B cell (primary cell): Measurements from ENCODE around the gene ZNF222. TPM values are rescaled to one million over a fixed set of nuclear protein-coding genes. Genes with fewer than 3 reads are reported as not detected.
A peak's percentile ranks its signal among the peaks of the same experiment; 100 is the strongest.

Source experiments
- ATAC-seq: fragments of 200-7000 bp; cut with Tn5 transposase; one replicate; pipeline ENCODE4 v1.10.0; 2021; ENCODE audit warnings: low read depth, mild to moderate bottlenecking, moderate number of reproducible peaks, moderate library complexity
- CTCF ChIA-PET: fragments of 350-600 bp; sonication (Branson Sonifier 250); formaldehyde crosslinking; loops from one replicate; lab custom pipeline; 2021; ENCODE audit warnings: antibody characterized with exemption, inconsistent platforms; lab: Charles Lee
- POLR2A ChIA-PET: fragments of 350-600 bp; sonication (Branson Sonifier 250); formaldehyde crosslinking; loops from one replicate; lab custom pipeline; 2021; ENCODE audit warnings: antibody characterized with exemption; lab: Charles Lee
- DNase-seq: peaks from one replicate; pipeline ENCODE4 v3.0.0; 2013
- H2AFZ ChIP-seq: 2 replicates; pipeline ENCODE4 v1.6.1; 2012; ENCODE audit warnings: mild to moderate bottlenecking, low read depth, low read length; ENCODE audit not compliant: insufficient read depth, poor library complexity, severe bottlenecking
- H3K27ac ChIP-seq, 2 donors: 1 replicate in 1 of 2; 2 replicates in 1 of 2; pipeline ENCODE4 v1.5.1; 2012 to 2013; ENCODE audit warnings: low read length in 2 of 2, mild to moderate bottlenecking in 2 of 2, moderate library complexity in 1 of 2
- H3K27me3 ChIP-seq, 4 experiments: fragments of 200-600 bp in 1 of 4; sonication (generic) in 1 of 4; replicated peaks in 1 of 4; 1 replicate in 2 of 4; 2 replicates in 2 of 4; pipeline versions ENCODE4 v1.6.1 to v1.7.0; 2013 to 2016; ENCODE audit warnings: low read length in 3 of 4, mild to moderate bottlenecking in 2 of 4, mixed read lengths in 1 of 4, moderate library complexity in 1 of 4; ENCODE audit not compliant: insufficient read depth in 4 of 4, control insufficient read depth in 3 of 4; ENCODE audit errors: control extremely low read depth in 1 of 4
- H3K36me3 ChIP-seq, 2 experiments: replicated peaks in 1 of 2; 1 replicate in 1 of 2; 2 replicates in 1 of 2; pipeline versions ENCODE4 v1.6.1 to v1.7.1; 2013; ENCODE audit warnings: low read length in 1 of 2; ENCODE audit not compliant: insufficient read depth in 2 of 2, control insufficient read depth in 1 of 2; ENCODE audit errors: control extremely low read depth in 1 of 2, extremely low read depth in 1 of 2
- H3K4me1 ChIP-seq, 2 donors: fragments of 200-600 bp in 1 of 2; sonication (generic) in 1 of 2; 1 replicate in 1 of 2; 2 replicates in 1 of 2; pipeline versions ENCODE4 v1.5.1 to v1.6.1; 2013 to 2017; ENCODE audit warnings: low read length in 2 of 2; ENCODE audit not compliant: control insufficient read depth in 2 of 2, insufficient read depth in 2 of 2
- H3K4me2 ChIP-seq: replicated peaks from 2 replicates; pipeline ENCODE3; 2012; ENCODE audit warnings: mild to moderate bottlenecking, low read depth, low read length; ENCODE audit not compliant: poor library complexity, severe bottlenecking
- H3K4me3 ChIP-seq, 5 experiments: fragments of 200-600 bp in 1 of 5; sonication (generic) in 1 of 5; 1 replicate in 3 of 5; 2 replicates in 2 of 5; pipeline versions ENCODE4 v1.5.1 to v1.7.0; 2011 to 2016; ENCODE audit warnings: low read length in 4 of 5, mild to moderate bottlenecking in 4 of 5, low read depth in 2 of 5, control low read depth in 1 of 5, moderate library complexity in 1 of 5; ENCODE audit not compliant: insufficient read depth in 1 of 5; ENCODE audit errors: control extremely low read depth in 1 of 5, extremely low read depth in 1 of 5
- H3K79me2 ChIP-seq: fragments of 200-600 bp; sonication (generic); one replicate; pipeline ENCODE4 v1.6.0; 2016; ENCODE audit warnings: low read length; ENCODE audit not compliant: control insufficient read depth, insufficient read depth
- H3K9ac ChIP-seq: fragments of 200-600 bp; sonication (generic); 2 replicates; pipeline ENCODE4 v1.6.1; 2017; ENCODE audit warnings: mild to moderate bottlenecking, low read length, moderate library complexity
- H3K9me3 ChIP-seq, 3 donors: one replicate each; pipeline versions ENCODE4 v1.6.1 to v1.7.1; 2013; ENCODE audit warnings: low read length in 2 of 3; ENCODE audit not compliant: control insufficient read depth in 2 of 3, insufficient read depth in 1 of 3; ENCODE audit errors: control extremely low read depth in 1 of 3
- H4K20me1 ChIP-seq: 2 replicates; pipeline ENCODE4 v1.6.0; 2012; ENCODE audit warnings: mild to moderate bottlenecking, low read length; ENCODE audit not compliant: insufficient read depth, control insufficient read depth, poor library complexity, severe bottlenecking
- H3K27ac Mint-ChIP-seq: one replicate; pipeline ENCODE4 v1.8.0; 2021; ENCODE audit warnings: mixed read lengths
- H3K27me3 Mint-ChIP-seq: one replicate; pipeline ENCODE4 v1.8.0; 2021; ENCODE audit warnings: mixed read lengths
- H3K4me1 Mint-ChIP-seq: one replicate; pipeline ENCODE4 v1.8.0; 2021; ENCODE audit warnings: mixed read lengths
- H3K4me3 Mint-ChIP-seq: one replicate; pipeline ENCODE4 v1.8.0; 2021; ENCODE audit warnings: mixed read lengths
- H3K9me3 Mint-ChIP-seq: one replicate; pipeline ENCODE4 v1.8.0; 2022; ENCODE audit warnings: mixed read lengths; ENCODE audit not compliant: insufficient read depth
- EZH2 ChIP-seq: IDR thresholded peaks from 2 replicates; pipeline ENCODE4 v1.6.1; 2012; ENCODE audit warnings: borderline replicate concordance, low read depth, mild to moderate bottlenecking, moderate library complexity, low read length; ENCODE audit not compliant: insufficient read depth, poor library complexity, severe bottlenecking
- WGBS: methylation state at CpG from one replicate; pipeline ENCODE4 v1.1.5; 2013; ENCODE audit warnings: missing lambda C conversion rate; ENCODE audit not compliant: insufficient coverage; 5-methylcytosine and 5-hydroxymethylcytosine counted together
- intact Hi-C: fragments of 100-400 bp; cut with micrococcal nuclease; formaldehyde crosslinking; loops from one replicate; pipeline ENCODE4 v1.10.0; 2022
- polyA plus RNA-seq: library from polyadenylated mRNA; depleted of rRNA; stranded (reverse); fragments of >200 nt; gene quantifications from 2 replicates; pipeline ENCODE4 v1.2.3, GENCODE V29; 2012
- total RNA-seq, 2 donors: library from RNA; stranded (reverse); fragments of 120-200 nt in 1 of 2; gene quantifications; 1 replicate in 1 of 2; 2 replicates in 1 of 2; pipeline versions ENCODE4 v1.2.3 to v1.2.4, GENCODE V29; 2013 to 2022
- TF ChIP-seq, protein P1 (sequence below): fragments of 200-600 bp; IDR thresholded peaks from one replicate; pipeline ENCODE4 v1.8.0; 2022; ENCODE audit warnings: antibody characterized with exemption, mild to moderate bottlenecking

Gene ZNF222
- total and polyA plus RNA-seq, 2 donors (not counting 1 experiment from before 2014, with no cell fraction given): 2.5 to 7.5 TPM

DNA sequence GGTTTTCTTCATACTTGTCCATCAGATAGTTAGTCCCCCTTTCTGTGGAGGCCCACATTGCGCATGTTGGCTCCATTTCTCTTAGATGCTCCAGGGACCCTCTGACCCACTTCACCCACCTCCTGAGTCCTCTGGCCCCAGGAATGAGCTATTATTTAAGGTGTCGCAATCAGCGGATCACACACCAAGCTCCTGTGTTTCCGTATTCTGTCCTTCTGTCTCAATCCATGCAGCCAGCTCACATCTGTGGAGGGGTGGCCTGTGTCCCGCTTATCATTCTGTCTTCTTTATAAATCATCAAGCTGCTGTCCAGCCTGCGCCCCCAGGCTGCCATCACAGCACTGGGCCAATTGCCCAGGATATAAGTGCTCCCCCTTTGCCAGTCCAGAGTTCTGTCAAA lies 17.7 kb upstream of the ZNF222 start:
- peaks cover 25 to 56% of the 10 kb centered on the region in 2 experiments for H3K36me3 ChIP-seq
- ATAC-seq (no peak), DNase-seq (no peak)
- peaks cover 14% of the 10 kb centered on the region for H3K4me1 Mint-ChIP-seq
- peaks cover 35% of the 10 kb centered on the region for H3K9me3 Mint-ChIP-seq
- peaks cover 7% of the 10 kb centered on the region in 2 donors for H3K4me1 ChIP-seq
- H3K4me2 ChIP-seq: no peak overlapping the region
- no peak overlapping the region for H3K27ac Mint-ChIP-seq
- H2AFZ ChIP-seq: no peak overlapping the region
- H3K27me3 Mint-ChIP-seq: no peaks in the 10 kb centered on the region
- intact Hi-C loops: no loop called here
- TF ChIP-seq EZH2: no peak
- TF ChIP-seq, protein P1, sequence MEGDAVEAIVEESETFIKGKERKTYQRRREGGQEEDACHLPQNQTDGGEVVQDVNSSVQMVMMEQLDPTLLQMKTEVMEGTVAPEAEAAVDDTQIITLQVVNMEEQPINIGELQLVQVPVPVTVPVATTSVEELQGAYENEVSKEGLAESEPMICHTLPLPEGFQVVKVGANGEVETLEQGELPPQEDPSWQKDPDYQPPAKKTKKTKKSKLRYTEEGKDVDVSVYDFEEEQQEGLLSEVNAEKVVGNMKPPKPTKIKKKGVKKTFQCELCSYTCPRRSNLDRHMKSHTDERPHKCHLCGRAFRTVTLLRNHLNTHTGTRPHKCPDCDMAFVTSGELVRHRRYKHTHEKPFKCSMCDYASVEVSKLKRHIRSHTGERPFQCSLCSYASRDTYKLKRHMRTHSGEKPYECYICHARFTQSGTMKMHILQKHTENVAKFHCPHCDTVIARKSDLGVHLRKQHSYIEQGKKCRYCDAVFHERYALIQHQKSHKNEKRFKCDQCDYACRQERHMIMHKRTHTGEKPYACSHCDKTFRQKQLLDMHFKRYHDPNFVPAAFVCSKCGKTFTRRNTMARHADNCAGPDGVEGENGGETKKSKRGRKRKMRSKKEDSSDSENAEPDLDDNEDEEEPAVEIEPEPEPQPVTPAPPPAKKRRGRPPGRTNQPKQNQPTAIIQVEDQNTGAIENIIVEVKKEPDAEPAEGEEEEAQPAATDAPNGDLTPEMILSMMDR: no peak
- no peaks in the 10 kb centered on the region for H3K27me3 ChIP-seq
- no peak overlapping the region for H3K27ac ChIP-seq
- ChIA-PET CTCF (no interaction called here), POLR2A (no interaction called here)
- H4K20me1 ChIP-seq: no peaks in the 10 kb centered on the region
- peaks cover 22 to 54% (median 39%) of the 10 kb centered on the region in 3 donors for H3K9me3 ChIP-seq
- H3K79me2 ChIP-seq: peaks cover 16% of the 10 kb centered on the region
- no peak overlapping the region for H3K4me3 Mint-ChIP-seq
- no peak overlapping the region for H3K4me3 ChIP-seq
- WGBS: 100% methylated on average over 6 of the region's 6 CpGs
- no peak overlapping the region for H3K9ac ChIP-seq

- TF ChIP-seq, protein P1: no peak
- TF ChIP-seq EZH2: no peak
- H3K36me3 ChIP-seq: peaks cover 25 to 56% of the 10 kb centered on the region in 2 experiments
These were observed 14.7 kb upstream of the ZNF222 start for GRCh38 chr19:44010468-44010867.

More at GRCh38 chr19:44010468-44010867, 14.7 kb upstream of the ZNF222 start:
- Histone ChIP-seq H3K79me2 (no peaks in the 10 kb centered on the region), H3K4me2 (no peak overlapping the region), H3K4me3 (peak overlapping the region in 1 of 5 experiments; percentile 11), H3K9me3 (peaks cover 22 to 66% (median 41%) of the 10 kb centered on the region in 3 donors), H3K27me3 (no peaks in the 10 kb centered on the region), H4K20me1 (no peaks in the 10 kb centered on the region), H3K27ac (no peak overlapping the region), H3K4me1 (no peaks in the 10 kb centered on the region), H3K9ac (no peak overlapping the region), H2AFZ (no peak overlapping the region)
- no peak overlapping the region for H3K4me3 Mint-ChIP-seq
- H3K27ac Mint-ChIP-seq: no peak overlapping the region
- CTCF ChIA-PET: no interaction called here
- H3K4me1 Mint-ChIP-seq: no peaks in the 10 kb centered on the region
- H3K27me3 Mint-ChIP-seq: no peaks in the 10 kb centered on the region
- DNase-seq (peak; percentile 9), ATAC-seq (no peak)
- POLR2A ChIA-PET: no interaction called here
- 100% methylated on average over 3 of the region's 5 CpGs for WGBS
- H3K9me3 Mint-ChIP-seq: peaks cover 44% of the 10 kb centered on the region
- intact Hi-C loops: no loop called here
